Upper lobe of left lung (tissue), 4 donors: ENCODE measurements around the gene POC1B.

Source experiments
- CTCF ChIP-seq, 6 experiments: fragments of 450-650 bp in 4 of 6; fragments of 200-600 bp in 2 of 6; sonication (generic) in 2 of 6; IDR thresholded peaks; one replicate each; pipeline ENCODE4 v1.5.1; 2016 to 2019; ENCODE audit warnings: antibody characterized with exemption in 6 of 6
- POLR2A ChIP-seq, 4 donors: fragments of 450-650 bp; IDR thresholded peaks; one replicate each; pipeline ENCODE4 v1.5.1; 2016 to 2017; ENCODE audit warnings: antibody characterized with exemption in 4 of 4, mild to moderate bottlenecking in 2 of 4

- no peak for TF ChIP-seq CTCF (IDR thresholded peaks at IDR 0.05)
- TF ChIP-seq POLR2A (IDR thresholded peaks at IDR 0.05): no peak
Observed at GRCh38 chr12:89453121-89453978, 72.5 kb downstream of the POC1B start.
